Endothelial cell of umbilical vein (primary cell): ENCODE measurements around the gene POU2AF3. TPM values are rescaled to one million over a fixed set of nuclear protein-coding genes. Genes with fewer than 3 reads are reported as not detected.

Experiments used
- BruUV-seq: library from RNA; stranded (reverse); fragments of 400-500 nt; replicated peaks from 2 replicates; lab custom pipeline; 2021; lab: Mats Ljungman, UMichigan
- CTCF ChIA-PET: fragments of 300-600, 350-600 bp; sonication (Branson Sonifier 250); formaldehyde crosslinking; loops from one replicate; lab custom pipeline; 2021; ENCODE audit warnings: antibody characterized with exemption, inconsistent platforms; lab: Charles Lee
- POLR2A ChIA-PET: fragments of 300-600, 350-600 bp; sonication (Branson Sonifier 250); formaldehyde crosslinking; loops from one replicate; lab custom pipeline; 2021; ENCODE audit warnings: antibody characterized with exemption, inconsistent platforms; lab: Charles Lee
- DNase-seq: peaks from one replicate; pipeline ENCODE4 v3.0.0-alpha.2; 2011; ENCODE audit warnings: low read depth, low spot score
- FAIRE-seq: peaks from 2 replicates; lab custom pipeline; 2011; peaks lifted over from hg19 to GRCh38; lab: Jason Lieb, UNC
- H2AFZ ChIP-seq: 2 replicates; pipeline ENCODE4 v1.6.0; 2012; ENCODE audit warnings: low read depth, low read length, control low read depth, inconsistent platforms
- H3K27ac ChIP-seq: 2 replicates; pipeline ENCODE4 v1.5.1; 2011; ENCODE audit warnings: low read depth, mild to moderate bottlenecking, control low read depth, low read length, moderate library complexity; ENCODE audit not compliant: insufficient read depth
- H3K27me3 ChIP-seq, 2 experiments: 2 replicates each; pipeline versions ENCODE4 v1.6.0 to v1.6.1; 2011; ENCODE audit warnings: low read length in 2 of 2, mixed read lengths in 1 of 2; ENCODE audit not compliant: control insufficient read depth in 2 of 2, insufficient read depth in 2 of 2
- H3K36me3 ChIP-seq, 2 experiments: 2 replicates in 1 of 2; 3 replicates in 1 of 2; pipeline ENCODE4 v1.5.1; 2011; ENCODE audit warnings: low read length in 2 of 2, mild to moderate bottlenecking in 1 of 2, moderate library complexity in 1 of 2; ENCODE audit not compliant: control insufficient read depth in 2 of 2, insufficient read depth in 2 of 2; ENCODE audit errors: extremely low read depth in 1 of 2
- H3K4me1 ChIP-seq: 3 replicates; pipeline ENCODE4 v1.5.1; 2011; ENCODE audit warnings: mild to moderate bottlenecking, low read length; ENCODE audit not compliant: control insufficient read depth, insufficient read depth; ENCODE audit errors: extremely low read depth
- H3K4me2 ChIP-seq: 2 replicates; pipeline ENCODE4 v1.6.1; 2011; ENCODE audit warnings: low read length, control low read depth, mixed read lengths; ENCODE audit not compliant: insufficient read depth
- H3K4me3 ChIP-seq, 3 experiments: fragments of 200-600 bp in 1 of 3; sonication (generic), shearing (Covaris generic) in 1 of 3; replicated peaks in 1 of 3; 2 replicates each; pipeline ENCODE4 v1.5.1; 2011 to 2016; ENCODE audit warnings: control low read depth in 3 of 3, low read length in 3 of 3, mild to moderate bottlenecking in 2 of 3, inconsistent platforms in 1 of 3, low read depth in 1 of 3, moderate library complexity in 1 of 3; ENCODE audit not compliant: insufficient read depth in 1 of 3
- H3K79me2 ChIP-seq: 2 replicates; pipeline ENCODE4 v1.6.0; 2012; ENCODE audit warnings: low read length, inconsistent platforms; ENCODE audit not compliant: control insufficient read depth, insufficient read depth
- H3K9ac ChIP-seq: replicated peaks from 2 replicates; pipeline ENCODE3; 2011; ENCODE audit warnings: low read length, control low read depth; ENCODE audit not compliant: insufficient read depth; ENCODE audit errors: extremely low read depth
- H3K9me1 ChIP-seq: replicated peaks from 3 replicates; pipeline ENCODE4 v1.6.0; 2011; ENCODE audit warnings: mild to moderate bottlenecking, low read length; ENCODE audit not compliant: control insufficient read depth, insufficient read depth; ENCODE audit errors: extremely low read depth
- H3K9me3 ChIP-seq: replicated peaks from 2 replicates; pipeline ENCODE4 v1.5.1; 2012; ENCODE audit warnings: low read length, inconsistent platforms; ENCODE audit not compliant: control insufficient read depth, insufficient read depth
- H4K20me1 ChIP-seq: replicated peaks from 2 replicates; pipeline ENCODE3; 2011; ENCODE audit warnings: mild to moderate bottlenecking, low read length; ENCODE audit not compliant: control insufficient read depth, insufficient read depth; ENCODE audit errors: extremely low read depth
- EZH2 ChIP-seq: IDR thresholded peaks from 2 replicates; pipeline ENCODE4 v1.6.1; 2012; ENCODE audit warnings: borderline replicate concordance, low read depth, mild to moderate bottlenecking, moderate library complexity, low read length, inconsistent platforms; ENCODE audit not compliant: severe bottlenecking
- FOS ChIP-seq: IDR thresholded peaks from 2 replicates; pipeline ENCODE4 v1.6.1; 2011; ENCODE audit warnings: mild to moderate bottlenecking, low read length, moderate library complexity, borderline replicate concordance; ENCODE audit not compliant: insufficient read depth
- GATA2 ChIP-seq: IDR thresholded peaks from 2 replicates; pipeline ENCODE4 v1.7.0; 2011; ENCODE audit warnings: low read depth, mild to moderate bottlenecking, moderate library complexity, mixed read lengths, low read length; ENCODE audit not compliant: insufficient read length, insufficient read depth
- MAX ChIP-seq: IDR thresholded peaks from 2 replicates; pipeline ENCODE4 v1.6.1; 2011; ENCODE audit not compliant: insufficient read depth, insufficient read length
- MYC ChIP-seq: IDR thresholded peaks from one replicate; pipeline ENCODE4 v1.6.1; 2011; ENCODE audit warnings: mild to moderate bottlenecking, low read depth, low read length
- POLR2A ChIP-seq: IDR thresholded peaks from 2 replicates; pipeline ENCODE4 v1.6.1; 2012; ENCODE audit warnings: low read depth, mild to moderate bottlenecking, control low read depth, low read length
- POLR2AphosphoS5 ChIP-seq: IDR thresholded peaks from 2 replicates; pipeline ENCODE4 v1.6.1; 2012; ENCODE audit warnings: low read depth, mild to moderate bottlenecking, control low read depth, low read length, moderate library complexity; ENCODE audit not compliant: insufficient read depth
- dilution Hi-C: fragments of 300-500 bp; cut with MboI; formaldehyde crosslinking; loops from one replicate; pipeline ENCODE4 v1.15.0; 2019; ENCODE audit warnings: low sequenced_read_pairs; ENCODE audit not compliant: extremely low pct_ligation_motif_present
- intact Hi-C: fragments of 100-400 bp; cut with micrococcal nuclease; formaldehyde crosslinking; loops from one replicate; pipeline ENCODE4 v1.10.0; 2022
- polyA plus RNA-seq, 4 experiments: library from polyadenylated mRNA; depleted of rRNA in 3 of 4; stranded (reverse) in 3 of 4; unstranded in 1 of 4; fragments of >200 nt; gene quantifications; 2 replicates each; pipeline versions ENCODE4 v1.2.1 to v1.2.3, GENCODE V29; 2011 to 2012; ENCODE audit warnings: missing spikeins in 1 of 4
- total RNA-seq: library from RNA; stranded (reverse); gene quantifications from 2 replicates; pipeline ENCODE4 v1.2.3, GENCODE V29; 2021

POU2AF3 gene
- total and polyA plus RNA-seq, 2 donors (not counting 3 experiments of a cell fraction or from before 2014, with no cell fraction given), result not detected

GRCh38 chr11:111351374-111352055 lies 53.2 kb downstream of the POU2AF3 start:
- H3K79me2 ChIP-seq, result no peaks in the 10 kb centered on the region
- ChIA-PET POLR2A (no interaction called here), CTCF (no interaction called here)
- no peaks in the 10 kb centered on the region for H3K27me3 ChIP-seq
- no TSS peak for BruUV-seq
- no peak overlapping the region for H3K27ac ChIP-seq
- TF ChIP-seq EZH2 (no peak), MAX (no peak), POLR2A (no peak), FOS (no peak), GATA2 (no peak), MYC (no peak), POLR2AphosphoS5 (no peak)
- H3K9me3 ChIP-seq, result no peaks in the 10 kb centered on the region
- H3K4me2 ChIP-seq, result no peak overlapping the region
- H3K4me3 ChIP-seq, result no peak overlapping the region
- intact Hi-C loops, result no loop called here
- H3K4me1 ChIP-seq, result no peaks in the 10 kb centered on the region
- no peaks in the 10 kb centered on the region for H3K9me1 ChIP-seq
- FAIRE-seq (no peak), DNase-seq (no peak)
- H3K36me3 ChIP-seq, result no peaks in the 10 kb centered on the region
- H4K20me1 ChIP-seq, result no peaks in the 10 kb centered on the region
- H3K9ac ChIP-seq, result no peak overlapping the region
- dilution Hi-C loops, result no loop called here
- H2AFZ ChIP-seq, result no peak overlapping the region

- Histone ChIP-seq H3K9me3 (no peaks in the 10 kb centered on the region), H3K27ac (no peak overlapping the region), H3K9ac (no peak overlapping the region), H3K4me1 (no peaks in the 10 kb centered on the region), H2AFZ (no peak overlapping the region), H3K27me3 (no peaks in the 10 kb centered on the region), H3K36me3 (no peaks in the 10 kb centered on the region), H4K20me1 (no peaks in the 10 kb centered on the region), H3K4me3 (no peak overlapping the region), H3K79me2 (no peaks in the 10 kb centered on the region), H3K9me1 (no peaks in the 10 kb centered on the region), H3K4me2 (no peak overlapping the region)
- intact Hi-C loops (no loop called here), dilution Hi-C loops (no loop called here)
- no TSS peak for BruUV-seq
- ChIA-PET CTCF (no interaction called here), POLR2A (no interaction called here)
- DNase-seq, result no peak
- no peak for FAIRE-seq
- no peak for TF ChIP-seq POLR2AphosphoS5
These were observed 53.9 kb downstream of the POU2AF3 start for GRCh38 chr11:111352231-111352746.
